H9 (cell line): ENCODE data around the gene NRXN3. TPM values are rescaled to one million over a fixed set of nuclear protein-coding genes. Genes with fewer than 3 reads are reported as not detected.

ENCODE experiments used
- DNase-seq: peaks from one replicate; pipeline ENCODE4 v3.0.0-alpha.2; 2017
- H2AFZ ChIP-seq: one replicate; pipeline ENCODE4 v1.6.1; 2013; ENCODE audit warnings: mild to moderate bottlenecking, low read length, control low read depth, moderate library complexity
- H2AK5ac ChIP-seq: 2 replicates; pipeline ENCODE4 v1.6.1; 2013; ENCODE audit warnings: low read length, control low read depth, mixed read lengths; ENCODE audit not compliant: insufficient read length
- H2BK120ac ChIP-seq: one replicate; pipeline ENCODE4 v1.6.1; 2013; ENCODE audit warnings: low read depth, mild to moderate bottlenecking, low read length, control low read depth, inconsistent platforms; ENCODE audit not compliant: poor library complexity, severe bottlenecking
- H2BK12ac ChIP-seq: 2 replicates; pipeline ENCODE4 v1.6.1; 2013; ENCODE audit warnings: low read length, control low read depth, mixed read lengths, low read depth; ENCODE audit not compliant: insufficient read length
- H2BK15ac ChIP-seq: 2 replicates; pipeline ENCODE4 v1.6.1; 2013; ENCODE audit warnings: low read depth, low read length, control low read depth
- H2BK20ac ChIP-seq: one replicate; pipeline ENCODE4 v1.6.1; 2013; ENCODE audit warnings: low read depth, mild to moderate bottlenecking, low read length, control low read depth, inconsistent platforms; ENCODE audit not compliant: poor library complexity, severe bottlenecking
- H2BK5ac ChIP-seq: 2 replicates; pipeline ENCODE4 v1.6.1; 2013; ENCODE audit warnings: low read length, control low read depth, mixed read lengths; ENCODE audit not compliant: insufficient read length
- H3K14ac ChIP-seq: 2 replicates; pipeline ENCODE4 v1.6.1; 2013; ENCODE audit warnings: low read length, control low read depth; ENCODE audit not compliant: insufficient read depth
- H3K18ac ChIP-seq: 2 replicates; pipeline ENCODE4 v1.6.1; 2013; ENCODE audit warnings: low read depth, mild to moderate bottlenecking, mixed read lengths, low read length, control low read depth; ENCODE audit not compliant: insufficient read length
- H3K23ac ChIP-seq: 2 replicates; pipeline ENCODE4 v1.6.1; 2013; ENCODE audit warnings: low read length, control low read depth, mixed read lengths, low read depth; ENCODE audit not compliant: insufficient read length
- H3K23me2 ChIP-seq: 2 replicates; pipeline ENCODE4 v1.6.1; 2013; ENCODE audit warnings: low read depth, mild to moderate bottlenecking, mixed read lengths, low read length, control low read depth; ENCODE audit not compliant: insufficient read length, poor library complexity, severe bottlenecking
- H3K27ac ChIP-seq: 2 replicates; pipeline ENCODE4 v1.5.1; 2013; ENCODE audit warnings: low read length, control low read depth, mixed read lengths, low read depth; ENCODE audit not compliant: insufficient read length
- H3K27me3 ChIP-seq: 2 replicates; pipeline ENCODE4 v1.6.1; 2013; ENCODE audit warnings: low read length, control low read depth, inconsistent platforms; ENCODE audit not compliant: insufficient read depth
- H3K4ac ChIP-seq: 2 replicates; pipeline ENCODE4 v1.6.1; 2013; ENCODE audit warnings: low read depth, mild to moderate bottlenecking, control low read depth, inconsistent platforms, low read length, moderate library complexity
- H3K4me1 ChIP-seq: 2 replicates; pipeline ENCODE4 v1.6.1; 2013; ENCODE audit warnings: low read length, control low read depth, inconsistent platforms; ENCODE audit not compliant: insufficient read depth
- H3K4me2 ChIP-seq: 2 replicates; pipeline ENCODE4 v1.6.1; 2013; ENCODE audit warnings: low read length, control low read depth, mixed read lengths; ENCODE audit not compliant: insufficient read length, insufficient read depth
- H3K56ac ChIP-seq: 2 replicates; pipeline ENCODE4 v1.6.1; 2013; ENCODE audit warnings: low read depth, mild to moderate bottlenecking, mixed read lengths, low read length, control low read depth; ENCODE audit not compliant: insufficient read length
- H3K79me1 ChIP-seq: 2 replicates; pipeline ENCODE4 v1.6.1; 2013; ENCODE audit warnings: low read depth, mild to moderate bottlenecking, moderate library complexity, low read length, control low read depth, inconsistent platforms; ENCODE audit not compliant: insufficient read depth, poor library complexity, severe bottlenecking
- H3K79me2 ChIP-seq: 2 replicates; pipeline ENCODE4 v1.6.1; 2013; ENCODE audit warnings: low read length, control low read depth, inconsistent platforms; ENCODE audit not compliant: insufficient read depth
- H3K9ac ChIP-seq: 2 replicates; pipeline ENCODE4 v1.6.1; 2013; ENCODE audit warnings: low read length, control low read depth, mixed read lengths; ENCODE audit not compliant: insufficient read length; ENCODE audit errors: extremely low read depth
- H3K9me3 ChIP-seq: one replicate; pipeline ENCODE4 v1.6.1; 2013; ENCODE audit warnings: low read depth, low read length, inconsistent platforms; ENCODE audit not compliant: control insufficient read depth
- H3T11ph ChIP-seq: one replicate; pipeline ENCODE4 v1.6.1; 2013; ENCODE audit warnings: mild to moderate bottlenecking, low read length, control low read depth, inconsistent platforms
- H4K20me1 ChIP-seq: one replicate; pipeline ENCODE4 v1.6.1; 2013; ENCODE audit not compliant: control insufficient read depth, insufficient read length, insufficient read depth
- H4K5ac ChIP-seq: 2 replicates; pipeline ENCODE4 v1.6.1; 2013; ENCODE audit warnings: low read depth, mild to moderate bottlenecking, mixed read lengths, low read length, control low read depth; ENCODE audit not compliant: insufficient read length
- H4K8ac ChIP-seq: replicated peaks from 2 replicates; pipeline ENCODE4 v1.6.1; 2013; ENCODE audit warnings: low read length, control low read depth, mixed read lengths, low read depth; ENCODE audit not compliant: insufficient read length
- H4K91ac ChIP-seq: 2 replicates; pipeline ENCODE4 v1.6.1; 2013; ENCODE audit warnings: low read depth, mild to moderate bottlenecking, moderate library complexity, mixed read lengths, low read length, control low read depth; ENCODE audit not compliant: insufficient read length
- H3K27ac Mint-ChIP-seq, 3 experiments: 2 replicates in 2 of 3; 3 replicates in 1 of 3; pipeline ENCODE4 v1.8.0; 2020 to 2021; ENCODE audit warnings: mixed read lengths in 3 of 3, mild to moderate bottlenecking in 1 of 3, moderate library complexity in 1 of 3
- H3K27me3 Mint-ChIP-seq: 2 replicates; pipeline ENCODE4 v1.8.0; 2021; ENCODE audit warnings: low read depth, mild to moderate bottlenecking, moderate library complexity, mixed read lengths
- H3K36me3 Mint-ChIP-seq, 3 experiments: 2 replicates in 2 of 3; 3 replicates in 1 of 3; pipeline ENCODE4 v1.8.0; 2020 to 2021; ENCODE audit warnings: low read depth in 3 of 3, mixed read lengths in 3 of 3; ENCODE audit not compliant: insufficient read depth in 1 of 3
- H3K4me1 Mint-ChIP-seq, 2 experiments: 2 replicates each; pipeline ENCODE4 v1.8.0; 2020; ENCODE audit warnings: mixed read lengths in 2 of 2
- H3K4me3 Mint-ChIP-seq, 2 experiments: 2 replicates in 1 of 2; 3 replicates in 1 of 2; pipeline ENCODE4 v1.8.0; 2020 to 2021; ENCODE audit warnings: mild to moderate bottlenecking in 2 of 2, mixed read lengths in 2 of 2, moderate library complexity in 1 of 2
- H3K9me3 Mint-ChIP-seq, 2 experiments: 2 replicates in 1 of 2; 3 replicates in 1 of 2; pipeline ENCODE4 v1.8.0; 2020; ENCODE audit warnings: mild to moderate bottlenecking in 2 of 2, mixed read lengths in 2 of 2, moderate library complexity in 1 of 2
- CTCF ChIP-seq: fragments of 200-600 bp; sonication (generic); conservative IDR thresholded peaks from 3 replicates; pipeline ENCODE4 v1.8.0; 2021; ENCODE audit warnings: antibody characterized with exemption, mild to moderate bottlenecking
- WGBS: extraction: QIAGEN DNeasy Blood & Tissue Kit; methylation state at CpG from one replicate; pipeline ENCODE4 v1.1.7; 2013; ENCODE audit warnings: missing lambda C conversion rate, low lambda C conversion rate, mixed read lengths; ENCODE audit not compliant: insufficient read length; ENCODE audit errors: extremely low coverage; 5-methylcytosine and 5-hydroxymethylcytosine counted together
- total RNA-seq: library from RNA; stranded (reverse); gene quantifications from 2 replicates; pipeline ENCODE4 v1.2.1, GENCODE V29; 2021

Gene NRXN3
- total RNA-seq, 1 experiment from 2014 or later = 1.8 TPM

GRCh38 chr14:78232231-78233000 lies 62.2 kb downstream of the NRXN3 start:
- H2BK120ac ChIP-seq = no peak overlapping the region
- no peaks in the 10 kb centered on the region for H3K79me1 ChIP-seq
- H2BK12ac ChIP-seq = no peak overlapping the region
- no peak overlapping the region for H4K5ac ChIP-seq
- no peak overlapping the region for H2BK20ac ChIP-seq
- H3K27me3 ChIP-seq = no peaks in the 10 kb centered on the region
- no peak overlapping the region for H3K4ac ChIP-seq
- TF ChIP-seq CTCF = no peak
- no peak overlapping the region for H3K18ac ChIP-seq
- H3T11ph ChIP-seq = no peak overlapping the region
- H2AFZ ChIP-seq = no peak overlapping the region
- no peak overlapping the region for H3K56ac ChIP-seq
- H3K27ac ChIP-seq = no peak overlapping the region
- H3K36me3 Mint-ChIP-seq = no peaks in the 10 kb centered on the region
- H3K27me3 Mint-ChIP-seq = peaks cover 5% of the 10 kb centered on the region
- no peaks in the 10 kb centered on the region for H3K4me1 ChIP-seq
- no peak overlapping the region for H3K23ac ChIP-seq
- H3K4me3 Mint-ChIP-seq = no peak overlapping the region
- DNase-seq = no peak
- no peak overlapping the region for H3K9ac ChIP-seq
- H4K8ac ChIP-seq = no peak overlapping the region
- no peak overlapping the region for H3K4me2 ChIP-seq
- H4K20me1 ChIP-seq = no peaks in the 10 kb centered on the region
- H3K14ac ChIP-seq = no peak overlapping the region
- H3K23me2 ChIP-seq = no peaks in the 10 kb centered on the region
- no peaks in the 10 kb centered on the region for H3K9me3 ChIP-seq
- no peak overlapping the region for H2BK15ac ChIP-seq
- no peaks in the 10 kb centered on the region for H3K79me2 ChIP-seq
- WGBS = no CpG with 5 or more reads among the region's 5 CpGs
- no peak overlapping the region for H3K27ac Mint-ChIP-seq
- no peak overlapping the region for H2BK5ac ChIP-seq
- peaks cover 9 to 16% of the 10 kb centered on the region in 2 experiments for H3K4me1 Mint-ChIP-seq
- no peak overlapping the region for H2AK5ac ChIP-seq
- H4K91ac ChIP-seq = no peak overlapping the region
- no peaks in the 10 kb centered on the region for H3K9me3 Mint-ChIP-seq
